ENCODE data around the gene DNAH7. TPM values are rescaled to one million over a fixed set of nuclear protein-coding genes. Genes with fewer than 3 reads are reported as not detected.

The DNAH7 gene
- total and polyA plus RNA-seq, 9 of the 15 experiments (the other 6 are each of a cell fraction or from before 2014, with no cell fraction given): 0.03 to 0.42 (median 0.18) TPM

GRCh38 chr2:195984923-195985726, 83.5 kb downstream of the DNAH7 start:
- CTCF ChIA-PET (ENCODE audit: low intra/inter-chr PET ratio): no interaction called here
- Histone ChIP-seq H3K9ac (ENCODE audit: insufficient read depth in 1 of 2, low read depth in 2 of 2, low read length in 2 of 2) (no peak overlapping the region), H3K4me2 (ENCODE audit: insufficient read depth, low read length) (no peak overlapping the region), H3K27ac (ENCODE audit: extremely low read depth, low read depth, low read length) (no peak overlapping the region), H4K20me1 (replicated peaks; ENCODE audit: control insufficient read depth, insufficient read depth, low read length) (no peaks in the 10 kb centered on the region), H2AFZ (ENCODE audit: low read depth, low read length) (no peak overlapping the region), H3K4me1 (replicated peaks in 1 of 2; ENCODE audit: control insufficient read depth in 2 of 2, insufficient read depth in 2 of 2, low read length in 2 of 2) (no peaks in the 10 kb centered on the region), H3K36me3 (ENCODE audit: control insufficient read depth, insufficient read depth, low read length) (no peaks in the 10 kb centered on the region), H3K9me1 (ENCODE audit: control insufficient read depth, insufficient read depth, low read length) (no peaks in the 10 kb centered on the region), H3K4me3 (no peak overlapping the region), H3K79me2 (ENCODE audit: control insufficient read depth, insufficient read depth, low read length) (no peaks in the 10 kb centered on the region), H3K27me3 (ENCODE audit: control insufficient read depth in 2 of 2, insufficient read depth in 2 of 2, low read length in 2 of 2) (no peaks in the 10 kb centered on the region), H3K9me3 (replicated peaks; ENCODE audit: control insufficient read depth, insufficient read depth, low read depth, low read length) (no peaks in the 10 kb centered on the region)
- in situ Hi-C loops (cut with MboI): no loop called here
- ATAC-seq (no peak), DNase-seq (ENCODE audit: extremely low read depth in 1 of 4, low spot score in 3 of 4) (no peak), FAIRE-seq (no peak)
- 0% methylated on average over 2 of the region's 2 CpGs for WGBS (ENCODE audit: insufficient coverage, low coverage, missing lambda C conversion rate)
- POLR2A ChIA-PET: interaction anchor here (0.6 kb wide), 1 partner anchor 20 kb away, joined by 3 read pairs; no protein-coding TSS in a partner anchor
- no TSS peak for BruUV-seq (replicated peaks)
- intact Hi-C loops (cut with micrococcal nuclease): no loop called here
- TF ChIP-seq SRSF7 (optimal IDR thresholded peaks at IDR 0.05; ENCODE audit: low read depth, low read length) (no peak), THAP12 (CRISPR knock-in tag; IDR thresholded peaks at IDR 0.05) (no peak), ZKSCAN3 (CRISPR knock-in tag; IDR thresholded peaks at IDR 0.05) (no peak), MNT (conservative IDR thresholded peaks at IDR 0.05) (no peak), SRF (CRISPR knock-in tag; IDR thresholded peaks at IDR 0.05) (no peak), MCM5 (IDR thresholded peaks at IDR 0.05; ENCODE audit: low read depth) (no peak), CLOCK (CRISPR knock-in tag; IDR thresholded peaks at IDR 0.05; ENCODE audit: borderline replicate concordance) (no peak), RBBP5 (IDR thresholded peaks at IDR 0.05; ENCODE audit: borderline replicate concordance, insufficient read depth, low read length, poor library complexity, severe bottlenecking) (no peak), POLR3G (IDR thresholded peaks at IDR 0.05; ENCODE audit: extremely low read depth, insufficient read length, insufficient replicate concordance) (no peak), RBM22 (IDR thresholded peaks at IDR 0.05; ENCODE audit: low read depth, low read length, poor library complexity, severe bottlenecking) (no peak), SMAD1 (IDR thresholded peaks at IDR 0.05; ENCODE audit: low read depth, low read length, partially characterized antibody) (no peak), NR0B1 (IDR thresholded peaks at IDR 0.05; ENCODE audit: partially characterized antibody) (no peak)

All from K562 (cell line).